HEK293 (cell line): ENCODE data around the gene MTA1.

Source experiments
- PRDM1 ChIP-seq: fragments of 450-650 bp; formaldehyde crosslinking; IDR thresholded peaks from 2 replicates; pipeline ENCODE4; 2016; ENCODE audit warnings: missing biosample characterization, missing genetic modification characterization
- REST ChIP-seq: fragments of 450-650 bp; formaldehyde crosslinking; IDR thresholded peaks from 2 replicates; pipeline ENCODE4 v1.5.1; 2016; ENCODE audit warnings: missing biosample characterization, missing genetic modification characterization
- SP2 ChIP-seq: fragments of 450-650 bp; formaldehyde crosslinking; IDR thresholded peaks from 2 replicates; pipeline ENCODE4 v1.5.1; 2016; ENCODE audit warnings: missing biosample characterization, missing genetic modification characterization
- YY1 ChIP-seq: fragments of 450-650 bp; formaldehyde crosslinking; IDR thresholded peaks from 2 replicates; pipeline ENCODE4 v1.5.1; 2018; ENCODE audit warnings: missing biosample characterization, missing genetic modification characterization
- ZNF24 ChIP-seq: fragments of 450-650 bp; formaldehyde crosslinking; IDR thresholded peaks from 2 replicates; pipeline ENCODE4 v1.5.1; 2016; ENCODE audit warnings: missing biosample characterization, missing genetic modification characterization
- ZNF274 ChIP-seq, 2 experiments: fragments of 200-500 bp in 1 of 2; fragments of 450-650 bp in 1 of 2; sonication (Bioruptor generic) in 1 of 2; formaldehyde crosslinking in 1 of 2; IDR thresholded peaks; 2 replicates each; pipeline versions ENCODE4 v1.5.1 to v1.6.1; 2014 to 2016; ENCODE audit warnings: borderline replicate concordance in 1 of 2, inconsistent platforms in 1 of 2, low read length in 1 of 2, missing biosample characterization in 1 of 2, missing genetic modification characterization in 1 of 2
- ZNF302 ChIP-seq: fragments of 450-650 bp; formaldehyde crosslinking; IDR thresholded peaks from 2 replicates; pipeline ENCODE4 v1.5.1; 2016; ENCODE audit warnings: missing biosample characterization, missing genetic modification characterization, low read depth
- ZNF529 ChIP-seq: fragments of 450-650 bp; formaldehyde crosslinking; IDR thresholded peaks from 2 replicates; pipeline ENCODE4 v1.5.1; 2017; ENCODE audit warnings: missing genetic modification characterization, missing biosample characterization; ENCODE audit not compliant: insufficient replicate concordance
- ZNF707 ChIP-seq: fragments of 450-650 bp; formaldehyde crosslinking; IDR thresholded peaks from 2 replicates; pipeline ENCODE4 v1.5.1; 2016; ENCODE audit warnings: missing biosample characterization, missing genetic modification characterization
- TF ChIP-seq, protein P1 (sequence below): fragments of 450-650 bp; formaldehyde crosslinking; IDR thresholded peaks from 2 replicates; pipeline ENCODE4 v1.5.1; 2016; ENCODE audit warnings: missing biosample characterization, missing genetic modification characterization
- TF ChIP-seq, protein P2 (sequence below): fragments of 450-650 bp; formaldehyde crosslinking; IDR thresholded peaks from 2 replicates; pipeline ENCODE4 v1.5.1; 2016; ENCODE audit warnings: missing biosample characterization, missing genetic modification characterization

DNA sequence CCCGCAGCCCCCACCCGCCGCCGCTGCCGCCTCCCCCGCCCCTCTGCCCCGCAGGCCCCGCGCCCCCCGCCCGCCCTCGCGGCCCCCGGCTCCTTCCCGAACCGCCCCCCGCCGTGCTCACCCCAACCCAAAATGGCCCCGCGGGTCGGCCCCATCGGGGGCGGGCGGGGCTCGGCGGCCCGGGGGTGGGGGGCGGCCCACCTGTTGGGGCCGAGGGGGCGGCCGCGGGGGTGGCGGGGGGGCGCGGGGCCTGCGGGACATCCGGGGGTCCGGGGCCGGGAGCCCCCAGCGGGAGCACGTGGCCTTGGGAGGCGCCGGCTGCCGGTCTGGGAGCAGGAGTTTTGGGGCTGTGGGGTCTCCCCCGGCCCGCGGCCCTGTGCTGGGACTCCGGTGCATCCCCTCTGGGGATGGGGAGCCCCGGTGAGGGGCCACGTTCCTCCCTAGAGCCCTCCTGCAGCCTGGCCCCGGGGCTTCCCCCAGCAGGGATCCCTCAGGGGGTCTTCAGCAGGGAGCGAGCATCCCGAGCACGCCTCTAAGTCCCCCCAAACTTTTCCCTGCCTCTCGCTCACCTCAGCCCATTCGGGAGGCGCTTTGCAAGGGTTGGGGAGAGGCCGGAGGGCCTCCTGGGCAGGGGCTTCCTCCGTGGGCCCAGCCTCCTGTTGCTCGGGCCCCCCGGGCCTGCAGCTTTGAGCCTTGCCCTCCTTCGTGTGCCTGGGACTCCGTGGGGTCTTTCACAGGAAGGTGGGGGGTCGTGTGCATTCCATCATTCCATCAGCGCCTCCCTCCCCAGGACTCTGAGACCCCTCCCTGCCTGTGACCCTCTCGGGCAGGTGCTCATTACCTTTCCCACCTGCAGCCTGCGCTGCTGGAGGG lies 710 bp downstream of the MTA1 start:
- TF ChIP-seq, protein P1, sequence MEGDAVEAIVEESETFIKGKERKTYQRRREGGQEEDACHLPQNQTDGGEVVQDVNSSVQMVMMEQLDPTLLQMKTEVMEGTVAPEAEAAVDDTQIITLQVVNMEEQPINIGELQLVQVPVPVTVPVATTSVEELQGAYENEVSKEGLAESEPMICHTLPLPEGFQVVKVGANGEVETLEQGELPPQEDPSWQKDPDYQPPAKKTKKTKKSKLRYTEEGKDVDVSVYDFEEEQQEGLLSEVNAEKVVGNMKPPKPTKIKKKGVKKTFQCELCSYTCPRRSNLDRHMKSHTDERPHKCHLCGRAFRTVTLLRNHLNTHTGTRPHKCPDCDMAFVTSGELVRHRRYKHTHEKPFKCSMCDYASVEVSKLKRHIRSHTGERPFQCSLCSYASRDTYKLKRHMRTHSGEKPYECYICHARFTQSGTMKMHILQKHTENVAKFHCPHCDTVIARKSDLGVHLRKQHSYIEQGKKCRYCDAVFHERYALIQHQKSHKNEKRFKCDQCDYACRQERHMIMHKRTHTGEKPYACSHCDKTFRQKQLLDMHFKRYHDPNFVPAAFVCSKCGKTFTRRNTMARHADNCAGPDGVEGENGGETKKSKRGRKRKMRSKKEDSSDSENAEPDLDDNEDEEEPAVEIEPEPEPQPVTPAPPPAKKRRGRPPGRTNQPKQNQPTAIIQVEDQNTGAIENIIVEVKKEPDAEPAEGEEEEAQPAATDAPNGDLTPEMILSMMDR (tag by site-specific recombination): no peak
- TF ChIP-seq YY1: no peak
- no peak for TF ChIP-seq PRDM1 (tag by site-specific recombination)
- TF ChIP-seq SP2 (tag by site-specific recombination): no peak
- no peak for TF ChIP-seq ZNF529 (tag by site-specific recombination)
- TF ChIP-seq ZNF274 (IDR thresholded peaks at IDR 0.05; ENCODE audit: low read length): no peak
- TF ChIP-seq ZNF274 (tag by site-specific recombination; IDR thresholded peaks at IDR 0.05; ENCODE audit: borderline replicate concordance): no peak
- TF ChIP-seq REST (tag by site-specific recombination): no peak
- TF ChIP-seq, protein P2, sequence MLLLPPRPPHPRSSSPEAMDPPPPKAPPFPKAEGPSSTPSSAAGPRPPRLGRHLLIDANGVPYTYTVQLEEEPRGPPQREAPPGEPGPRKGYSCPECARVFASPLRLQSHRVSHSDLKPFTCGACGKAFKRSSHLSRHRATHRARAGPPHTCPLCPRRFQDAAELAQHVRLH: no peak
- TF ChIP-seq ZNF707 (tag by site-specific recombination): no peak
- TF ChIP-seq ZNF24 (tag by site-specific recombination): no peak
- TF ChIP-seq ZNF302 (tag by site-specific recombination): no peak
